Epithelial cell of proximal tubule (primary cell): ENCODE measurements around the gene SEC16B. TPM values are rescaled to one million over a fixed set of nuclear protein-coding genes. Genes with fewer than 3 reads are reported as not detected.

Source experiments
- DNase-seq: peaks from one replicate; pipeline ENCODE4 v3.0.0-alpha.2; 2011; ENCODE audit warnings: low read depth
- H3K4me3 ChIP-seq: 2 replicates; pipeline ENCODE4 v1.5.1; 2011; ENCODE audit warnings: low read depth, mild to moderate bottlenecking, low read length
- CTCF ChIP-seq: conservative IDR thresholded peaks from 2 replicates; pipeline ENCODE4 v1.5.1; 2012; ENCODE audit warnings: low read depth, mild to moderate bottlenecking, low read length
- total RNA-seq: library from RNA; depleted of rRNA; stranded (reverse); fragments of >200 nt; gene quantifications from 2 replicates; pipeline ENCODE4 v1.2.3, GENCODE V29; 2015

SEC16B gene
- total RNA-seq, 1 donor from 2014 or later = 0.17 TPM

GRCh38 chr1:177934927-177935326, 34.9 kb downstream of the SEC16B start:
- DNase-seq = no peak
- no peak overlapping the region for H3K4me3 ChIP-seq
- TF ChIP-seq CTCF = no peak

- TF ChIP-seq CTCF = no peak
- H3K4me3 ChIP-seq = no peak overlapping the region
- no peak for DNase-seq
Measured at GRCh38 chr1:177934461-177934860, 35.4 kb downstream of the SEC16B start.

GRCh38 chr1:177933881-177934280, 36.0 kb downstream of the SEC16B start:
- H3K4me3 ChIP-seq = no peak overlapping the region
- DNase-seq = no peak
- TF ChIP-seq CTCF = no peak

GRCh38 chr1:177932123-177932522, 37.7 kb downstream of the SEC16B start:
- no peak for DNase-seq
- H3K4me3 ChIP-seq = no peak overlapping the region
- no peak for TF ChIP-seq CTCF

GRCh38 chr1:177928952-177929351, 40.9 kb downstream of the SEC16B start:
- TF ChIP-seq CTCF = no peak
- DNase-seq = no peak
- no peak overlapping the region for H3K4me3 ChIP-seq

- peak; percentile 52 for TF ChIP-seq CTCF
- DNase-seq = no peak
Measured at GRCh38 chr1:177928194-177928593, 41.7 kb downstream of the SEC16B start.

GRCh38 chr1:177927021-177927596, 42.7 kb downstream of the SEC16B start:
- no peak overlapping the region for H3K4me3 ChIP-seq
- DNase-seq = peak; percentile 81
- no peak for TF ChIP-seq CTCF

More at GRCh38 chr1:177928194-177928593, 41.7 kb downstream of the SEC16B start:
- no peak overlapping the region for H3K4me3 ChIP-seq
